ENCODE results near the gene MRC1. TPM values are rescaled to one million over a fixed set of nuclear protein-coding genes. Genes with fewer than 3 reads are reported as not detected.

MRC1 gene
- total RNA-seq, 2 experiments from 2014 or later, result 0.08 TPM

DNA sequence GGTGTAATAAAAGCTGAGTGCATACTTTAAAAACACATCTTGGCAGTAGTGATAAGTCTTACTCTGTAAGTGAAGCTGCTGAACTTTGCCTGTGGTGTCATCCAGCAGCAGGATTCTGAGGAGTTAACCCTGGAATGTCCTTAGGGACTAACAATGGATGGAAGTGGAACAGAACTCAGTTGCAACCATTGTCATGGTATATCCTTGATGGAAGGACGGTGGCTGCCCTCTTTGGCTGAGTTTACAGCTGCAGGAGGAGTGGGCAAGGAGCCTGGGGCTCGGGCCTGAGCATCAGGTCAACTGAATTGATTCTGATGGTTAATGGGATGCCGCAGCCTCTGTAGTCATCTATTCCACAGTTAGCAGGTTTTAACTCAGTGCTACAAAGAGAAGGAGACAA, 56.2 kb downstream of the MRC1 start:
- POLR2A ChIA-PET, result no interaction called here
- intact Hi-C loops (cut with DNase I, micrococcal nuclease), result no loop called here

DNA sequence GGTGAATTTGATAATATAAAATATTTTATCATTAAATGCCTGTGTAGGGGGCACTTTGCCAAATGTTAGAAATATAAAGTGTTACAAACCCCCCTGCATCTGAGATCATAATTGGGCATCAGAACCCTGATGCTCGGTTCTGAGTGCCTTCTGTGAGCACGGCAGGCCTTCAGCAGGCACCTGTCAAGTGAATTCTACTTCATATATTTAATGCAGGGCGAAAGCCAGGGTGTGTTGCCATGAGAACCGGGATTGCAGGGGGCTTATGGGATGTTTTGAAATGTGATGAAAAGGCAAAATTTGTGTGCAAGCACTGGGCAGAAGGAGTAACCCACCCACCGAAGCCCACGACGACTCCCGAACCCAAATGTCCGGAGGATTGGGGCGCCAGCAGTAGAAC, 57.2 kb downstream of the MRC1 start:
- Mint-ChIP-seq H3K4me1 (ENCODE audit: low read depth) (no peaks in the 10 kb centered on the region), H3K36me3 (ENCODE audit: low read depth) (no peaks in the 10 kb centered on the region), H3K27me3 (no peaks in the 10 kb centered on the region), H3K9me3 (no peaks in the 10 kb centered on the region), H3K4me3 (no peak overlapping the region), H3K27ac (no peak overlapping the region)
- Histone ChIP-seq H3K9me3 (ENCODE audit: control insufficient read depth in 1 of 2, insufficient read depth in 1 of 2, low read length in 2 of 2) (peaks cover 0 to 8% of the 10 kb centered on the region in 2 experiments), H3K27me3 (ENCODE audit: control insufficient read depth in 1 of 2, insufficient read depth in 2 of 2, low read length in 2 of 2) (no peaks in the 10 kb centered on the region), H3K27ac (ENCODE audit: low read depth in 1 of 2, low read length in 2 of 2) (no peak overlapping the region), H3K4me1 (ENCODE audit: insufficient read depth, low read length) (no peaks in the 10 kb centered on the region), H3K4me3 (ENCODE audit: low read length) (no peak overlapping the region), H3K36me3 (ENCODE audit: insufficient read depth, low read length) (no peaks in the 10 kb centered on the region)
- CTCF ChIA-PET, result no interaction called here
- POLR2A ChIA-PET, result no interaction called here
- TF ChIP-seq, protein P1, sequence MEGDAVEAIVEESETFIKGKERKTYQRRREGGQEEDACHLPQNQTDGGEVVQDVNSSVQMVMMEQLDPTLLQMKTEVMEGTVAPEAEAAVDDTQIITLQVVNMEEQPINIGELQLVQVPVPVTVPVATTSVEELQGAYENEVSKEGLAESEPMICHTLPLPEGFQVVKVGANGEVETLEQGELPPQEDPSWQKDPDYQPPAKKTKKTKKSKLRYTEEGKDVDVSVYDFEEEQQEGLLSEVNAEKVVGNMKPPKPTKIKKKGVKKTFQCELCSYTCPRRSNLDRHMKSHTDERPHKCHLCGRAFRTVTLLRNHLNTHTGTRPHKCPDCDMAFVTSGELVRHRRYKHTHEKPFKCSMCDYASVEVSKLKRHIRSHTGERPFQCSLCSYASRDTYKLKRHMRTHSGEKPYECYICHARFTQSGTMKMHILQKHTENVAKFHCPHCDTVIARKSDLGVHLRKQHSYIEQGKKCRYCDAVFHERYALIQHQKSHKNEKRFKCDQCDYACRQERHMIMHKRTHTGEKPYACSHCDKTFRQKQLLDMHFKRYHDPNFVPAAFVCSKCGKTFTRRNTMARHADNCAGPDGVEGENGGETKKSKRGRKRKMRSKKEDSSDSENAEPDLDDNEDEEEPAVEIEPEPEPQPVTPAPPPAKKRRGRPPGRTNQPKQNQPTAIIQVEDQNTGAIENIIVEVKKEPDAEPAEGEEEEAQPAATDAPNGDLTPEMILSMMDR (IDR thresholded peaks at IDR 0.05), result no peak
- intact Hi-C loops (cut with DNase I, micrococcal nuclease), result no loop called here
- DNase-seq, result no peak
- no peak for ATAC-seq (ENCODE audit: poor library complexity)

More for the DNA sequence above, 56.2 kb downstream of the MRC1 start:
- Mint-ChIP-seq H3K27me3 (no peaks in the 10 kb centered on the region), H3K36me3 (ENCODE audit: low read depth) (no peaks in the 10 kb centered on the region), H3K4me3 (no peak overlapping the region), H3K27ac (no peak overlapping the region), H3K9me3 (no peaks in the 10 kb centered on the region), H3K4me1 (ENCODE audit: low read depth) (peaks cover under 1% of the 10 kb centered on the region)
- no peak for DNase-seq
- H3K4me3 ChIP-seq (ENCODE audit: low read length), result no peak overlapping the region
- TF ChIP-seq, protein P1 (IDR thresholded peaks at IDR 0.05), result no peak
- H3K36me3 ChIP-seq (ENCODE audit: insufficient read depth, low read length), result no peaks in the 10 kb centered on the region
- H3K27me3 ChIP-seq (ENCODE audit: control insufficient read depth in 1 of 2, insufficient read depth in 2 of 2, low read length in 2 of 2), result no peaks in the 10 kb centered on the region
- H3K4me1 ChIP-seq (ENCODE audit: insufficient read depth, low read length), result no peaks in the 10 kb centered on the region
- CTCF ChIA-PET, result no interaction called here
- H3K27ac ChIP-seq (ENCODE audit: low read depth in 1 of 2, low read length in 2 of 2), result no peak overlapping the region
- H3K9me3 ChIP-seq (ENCODE audit: control insufficient read depth in 1 of 2, insufficient read depth in 1 of 2, low read length in 2 of 2), result peaks cover 0 to 8% of the 10 kb centered on the region in 2 experiments
- ATAC-seq (ENCODE audit: poor library complexity), result no peak

DNA sequence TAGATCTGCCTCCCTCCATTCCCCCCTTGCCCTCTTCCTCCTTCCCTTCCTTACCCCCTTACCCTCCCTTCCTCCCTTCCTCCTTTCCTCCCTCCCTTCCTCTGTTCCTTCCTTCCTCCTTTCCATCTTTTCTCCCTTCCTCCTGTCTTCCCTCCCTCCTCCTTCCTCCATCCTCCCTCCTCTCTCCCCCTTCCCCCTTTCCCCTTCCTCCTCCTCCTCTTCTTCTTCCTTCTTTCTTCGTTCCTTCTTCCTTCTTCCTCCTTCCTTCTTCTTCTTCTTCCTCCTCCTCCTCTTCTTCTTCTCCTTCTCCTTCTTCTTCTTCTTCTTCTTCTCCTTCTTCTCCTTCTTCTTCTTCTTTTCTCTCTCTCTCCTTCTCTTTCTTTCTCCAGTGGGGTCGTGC, 57.9 kb downstream of the MRC1 start:
- Histone ChIP-seq H3K4me3 (ENCODE audit: low read length) (no peak overlapping the region), H3K27ac (ENCODE audit: low read depth in 1 of 2, low read length in 2 of 2) (no peak overlapping the region), H3K27me3 (ENCODE audit: control insufficient read depth in 1 of 2, insufficient read depth in 2 of 2, low read length in 2 of 2) (no peaks in the 10 kb centered on the region), H3K4me1 (ENCODE audit: insufficient read depth, low read length) (no peaks in the 10 kb centered on the region), H3K36me3 (ENCODE audit: insufficient read depth, low read length) (no peaks in the 10 kb centered on the region), H3K9me3 (ENCODE audit: control insufficient read depth in 1 of 2, insufficient read depth in 1 of 2, low read length in 2 of 2) (peaks cover 0 to 8% of the 10 kb centered on the region in 2 experiments)
- ATAC-seq (ENCODE audit: poor library complexity) (no peak), DNase-seq (no peak)
- Mint-ChIP-seq H3K27ac (no peak overlapping the region), H3K27me3 (no peaks in the 10 kb centered on the region), H3K4me1 (ENCODE audit: low read depth) (no peaks in the 10 kb centered on the region), H3K36me3 (ENCODE audit: low read depth) (no peaks in the 10 kb centered on the region), H3K9me3 (no peaks in the 10 kb centered on the region), H3K4me3 (no peak overlapping the region)
- POLR2A ChIA-PET, result no interaction called here
- TF ChIP-seq, protein P1 (IDR thresholded peaks at IDR 0.05), result no peak
- CTCF ChIA-PET, result no interaction called here
- intact Hi-C loops (cut with DNase I, micrococcal nuclease), result no loop called here

Data from CD4-positive, alpha-beta T cell (primary cell).